Thoracic aorta (tissue), 2 donors: ENCODE data around the gene COP1. TPM values are rescaled to one million over a fixed set of nuclear protein-coding genes. Genes with fewer than 3 reads are reported as not detected.
"Not testable (repeated sequence)": the region's sequence is repeated elsewhere in the genome, so short reads cannot be mapped to it uniquely, and the experiment has no call there.

Experiments
- ATAC-seq: fragments of 150-250 bp; one replicate; pipeline ENCODE4 v1.8.0; 2017; ENCODE audit warnings: low read depth; ENCODE audit not compliant: insufficient number of reproducible peaks, low FRiP score
- DNase-seq: peaks from one replicate; pipeline ENCODE4 v3.0.0-alpha.2; 2020; ENCODE audit warnings: low spot score
- H3K27ac ChIP-seq, 2 donors: fragments of 200-600 bp; sonication (generic); 1 replicate in 1 of 2; 2 replicates in 1 of 2; pipeline ENCODE4 v1.5.1; 2016; ENCODE audit warnings: mild to moderate bottlenecking in 2 of 2, moderate library complexity in 2 of 2
- H3K27me3 ChIP-seq: fragments of 200-600 bp; sonication (generic); replicated peaks from 2 replicates; pipeline ENCODE4 v1.6.0; 2016; ENCODE audit warnings: mild to moderate bottlenecking; ENCODE audit not compliant: insufficient read depth
- H3K36me3 ChIP-seq: fragments of 200-600 bp; sonication (generic); one replicate; pipeline ENCODE4 v1.5.1; 2016
- H3K4me1 ChIP-seq, 2 donors: fragments of 200-600 bp; sonication (generic); 1 replicate in 1 of 2; 2 replicates in 1 of 2; pipeline versions ENCODE4 v1.5.1 to v1.6.0; 2016; ENCODE audit warnings: low read depth in 2 of 2, mild to moderate bottlenecking in 1 of 2; ENCODE audit not compliant: control insufficient read depth in 1 of 2
- H3K4me3 ChIP-seq: fragments of 200-600 bp; sonication (generic); 2 replicates; pipeline ENCODE4 v1.5.1; 2016; ENCODE audit warnings: mild to moderate bottlenecking
- H3K9me3 ChIP-seq: fragments of 200-600 bp; sonication (generic); 2 replicates; pipeline ENCODE4 v1.5.1; 2016
- CTCF ChIP-seq: fragments of 200-600 bp; sonication (generic); IDR thresholded peaks from one replicate; pipeline ENCODE4 v1.5.1; 2019; ENCODE audit warnings: antibody characterized with exemption
- total RNA-seq, 2 donors: library from RNA; depleted of rRNA; stranded (reverse); fragments of >200 nt; gene quantifications; one replicate each; pipeline versions ENCODE4 v1.1.0 to v1.2.3, GENCODE V29; 2016

The COP1 gene
- total RNA-seq, 2 donors from 2014 or later = 62.2 to 68.6 TPM

GRCh38 chr1:176101951-176102642 is 105.0 kb downstream of the COP1 start:
- peaks cover 12% of the 10 kb centered on the region for H3K9me3 ChIP-seq
- H3K4me3 ChIP-seq = no peak overlapping the region
- no peak for ATAC-seq
- H3K4me1 ChIP-seq = no peaks in the 10 kb centered on the region
- DNase-seq = no peak
- no peaks in the 10 kb centered on the region for H3K27me3 ChIP-seq
- H3K36me3 ChIP-seq = peaks cover 13% of the 10 kb centered on the region
- no peak for TF ChIP-seq CTCF
- H3K27ac ChIP-seq = no peak overlapping the region

- H3K27ac ChIP-seq = no peak overlapping the region
- no peak for DNase-seq
- H3K36me3 ChIP-seq = peaks cover 13% of the 10 kb centered on the region
- no peaks in the 10 kb centered on the region for H3K4me1 ChIP-seq
- no peak for ATAC-seq
- TF ChIP-seq CTCF = no peak
- no peaks in the 10 kb centered on the region for H3K27me3 ChIP-seq
- no peak overlapping the region for H3K4me3 ChIP-seq
- peaks cover 12% of the 10 kb centered on the region for H3K9me3 ChIP-seq
These were observed 108.5 kb downstream of the COP1 start for GRCh38 chr1:176098560-176098959.

- no peak overlapping the region for H3K27ac ChIP-seq
- TF ChIP-seq CTCF = no peak
- H3K27me3 ChIP-seq = no peaks in the 10 kb centered on the region
- H3K4me1 ChIP-seq = no peaks in the 10 kb centered on the region
- no peak for ATAC-seq
- H3K9me3 ChIP-seq = peaks cover 12% of the 10 kb centered on the region
- no peak for DNase-seq
- peaks cover 13% of the 10 kb centered on the region for H3K36me3 ChIP-seq
- H3K4me3 ChIP-seq = no peak overlapping the region
These were observed 111.1 kb downstream of the COP1 start for GRCh38 chr1:176096015-176096414.

- no peaks in the 10 kb centered on the region for H3K36me3 ChIP-seq
- no peaks in the 10 kb centered on the region for H3K9me3 ChIP-seq
- no peaks in the 10 kb centered on the region for H3K4me1 ChIP-seq
- H3K4me3 ChIP-seq = no peak overlapping the region
- no peak for DNase-seq
- TF ChIP-seq CTCF = no peak
- no peak overlapping the region for H3K27ac ChIP-seq
- ATAC-seq = no peak
- H3K27me3 ChIP-seq = no peaks in the 10 kb centered on the region
These were observed 116.3 kb downstream of the COP1 start for GRCh38 chr1:176090766-176091165.

GRCh38 chr1:176087746-176088145 is 119.3 kb downstream of the COP1 start:
- not testable (repeated sequence) for DNase-seq, H3K4me1 ChIP-seq, H3K9me3 ChIP-seq, ATAC-seq, H3K27ac ChIP-seq, H3K4me3 ChIP-seq, H3K36me3 ChIP-seq, H3K27me3 ChIP-seq
